Ishikawa (cell line): ENCODE data around the gene OR9A4.

Experiments
- CEBPB ChIP-seq: IDR thresholded peaks from 2 replicates; pipeline ENCODE4 v1.6.1; 2012
- CREB1 ChIP-seq: IDR thresholded peaks from 2 replicates; pipeline ENCODE4 v1.6.1; 2012; ENCODE audit warnings: low read depth
- EGR1 ChIP-seq: IDR thresholded peaks from 2 replicates; pipeline ENCODE4 v1.6.1; 2012
- EP300 ChIP-seq: IDR thresholded peaks from 2 replicates; pipeline ENCODE4 v1.6.1; 2012; ENCODE audit warnings: borderline replicate concordance
- FOXM1 ChIP-seq: IDR thresholded peaks from 2 replicates; pipeline ENCODE4 v1.6.1; 2012; ENCODE audit warnings: low read depth, borderline replicate concordance
- NFIC ChIP-seq: IDR thresholded peaks from 2 replicates; pipeline ENCODE4 v1.6.1; 2012
- RAD21 ChIP-seq: IDR thresholded peaks from 2 replicates; pipeline ENCODE4 v1.6.1; 2012; ENCODE audit warnings: low read depth
- TAF1 ChIP-seq: IDR thresholded peaks from 2 replicates; pipeline ENCODE4 v1.6.1; 2012; ENCODE audit warnings: low read depth, mild to moderate bottlenecking
- TCF12 ChIP-seq: IDR thresholded peaks from 2 replicates; pipeline ENCODE4 v1.6.1; 2012; ENCODE audit warnings: low read depth
- TEAD4 ChIP-seq: IDR thresholded peaks from 2 replicates; pipeline ENCODE4 v1.6.1; 2012
- YY1 ChIP-seq: IDR thresholded peaks from 2 replicates; pipeline ENCODE4 v1.6.1; 2012; ENCODE audit warnings: low read depth
- ZBTB7A ChIP-seq: IDR thresholded peaks from 2 replicates; pipeline ENCODE4 v1.6.1; 2012; ENCODE audit warnings: low read depth
- TF ChIP-seq, protein P1 (sequence below): IDR thresholded peaks from 2 replicates; pipeline ENCODE4 v1.6.1; 2012
- TF ChIP-seq, protein P2 (sequence below): IDR thresholded peaks from 2 replicates; pipeline ENCODE4 v1.6.1; 2012; ENCODE audit warnings: low read depth, mild to moderate bottlenecking
- TF ChIP-seq, protein P3 (sequence below): IDR thresholded peaks from 2 replicates; pipeline ENCODE4 v1.6.1; 2012

OR9A4 gene

DNA sequence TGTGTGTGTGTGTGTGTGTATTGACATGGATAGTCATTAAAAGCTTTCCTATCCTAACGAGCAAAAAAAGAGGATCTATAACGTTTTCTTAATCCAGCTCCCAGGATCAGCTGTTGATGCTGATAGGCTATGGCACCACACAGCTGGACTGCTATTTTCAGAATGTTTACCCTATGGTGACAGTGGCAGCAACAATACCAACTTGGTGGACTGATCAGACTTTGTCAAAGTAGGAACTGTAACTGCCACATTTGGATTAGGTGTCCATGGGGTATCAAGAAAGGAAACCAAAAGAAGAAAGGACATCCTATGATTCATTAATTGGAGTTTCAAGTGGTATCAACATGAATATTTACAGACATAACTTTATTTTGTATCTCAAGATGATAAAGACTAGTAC lies 33.3 kb downstream of the OR9A4 start:
- TF ChIP-seq TEAD4 (no peak), CEBPB (no peak), EGR1 (no peak)
- TF ChIP-seq, protein P1, sequence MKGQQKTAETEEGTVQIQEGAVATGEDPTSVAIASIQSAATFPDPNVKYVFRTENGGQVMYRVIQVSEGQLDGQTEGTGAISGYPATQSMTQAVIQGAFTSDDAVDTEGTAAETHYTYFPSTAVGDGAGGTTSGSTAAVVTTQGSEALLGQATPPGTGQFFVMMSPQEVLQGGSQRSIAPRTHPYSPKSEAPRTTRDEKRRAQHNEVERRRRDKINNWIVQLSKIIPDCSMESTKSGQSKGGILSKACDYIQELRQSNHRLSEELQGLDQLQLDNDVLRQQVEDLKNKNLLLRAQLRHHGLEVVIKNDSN: no peak

DNA sequence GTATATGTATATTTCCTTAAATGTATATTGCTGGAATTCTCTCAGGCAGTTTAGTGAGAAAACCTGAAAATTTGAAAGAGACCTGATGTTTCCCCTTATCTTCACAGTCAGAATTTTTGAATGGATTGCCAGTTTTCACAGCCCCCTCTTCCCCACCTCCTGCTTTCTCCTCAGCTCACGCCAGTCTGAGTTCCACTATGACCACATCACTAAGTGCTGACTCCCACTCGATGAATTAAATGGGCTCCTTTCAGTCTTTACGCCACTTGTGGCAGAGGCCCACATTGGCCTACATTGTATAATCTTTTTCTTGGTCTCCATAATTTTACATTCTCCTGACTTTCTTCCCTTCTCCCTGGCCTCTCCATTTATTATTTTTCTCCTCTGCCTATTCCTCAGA lies 33.7 kb downstream of the OR9A4 start:
- TF ChIP-seq CEBPB (no peak), TCF12 (no peak), YY1 (no peak), ZBTB7A (no peak), CREB1 (no peak), EGR1 (no peak), RAD21 (no peak), NFIC (no peak), TEAD4 (no peak), FOXM1 (no peak)
- TF ChIP-seq, protein P1: no peak
- TF ChIP-seq, protein P2, sequence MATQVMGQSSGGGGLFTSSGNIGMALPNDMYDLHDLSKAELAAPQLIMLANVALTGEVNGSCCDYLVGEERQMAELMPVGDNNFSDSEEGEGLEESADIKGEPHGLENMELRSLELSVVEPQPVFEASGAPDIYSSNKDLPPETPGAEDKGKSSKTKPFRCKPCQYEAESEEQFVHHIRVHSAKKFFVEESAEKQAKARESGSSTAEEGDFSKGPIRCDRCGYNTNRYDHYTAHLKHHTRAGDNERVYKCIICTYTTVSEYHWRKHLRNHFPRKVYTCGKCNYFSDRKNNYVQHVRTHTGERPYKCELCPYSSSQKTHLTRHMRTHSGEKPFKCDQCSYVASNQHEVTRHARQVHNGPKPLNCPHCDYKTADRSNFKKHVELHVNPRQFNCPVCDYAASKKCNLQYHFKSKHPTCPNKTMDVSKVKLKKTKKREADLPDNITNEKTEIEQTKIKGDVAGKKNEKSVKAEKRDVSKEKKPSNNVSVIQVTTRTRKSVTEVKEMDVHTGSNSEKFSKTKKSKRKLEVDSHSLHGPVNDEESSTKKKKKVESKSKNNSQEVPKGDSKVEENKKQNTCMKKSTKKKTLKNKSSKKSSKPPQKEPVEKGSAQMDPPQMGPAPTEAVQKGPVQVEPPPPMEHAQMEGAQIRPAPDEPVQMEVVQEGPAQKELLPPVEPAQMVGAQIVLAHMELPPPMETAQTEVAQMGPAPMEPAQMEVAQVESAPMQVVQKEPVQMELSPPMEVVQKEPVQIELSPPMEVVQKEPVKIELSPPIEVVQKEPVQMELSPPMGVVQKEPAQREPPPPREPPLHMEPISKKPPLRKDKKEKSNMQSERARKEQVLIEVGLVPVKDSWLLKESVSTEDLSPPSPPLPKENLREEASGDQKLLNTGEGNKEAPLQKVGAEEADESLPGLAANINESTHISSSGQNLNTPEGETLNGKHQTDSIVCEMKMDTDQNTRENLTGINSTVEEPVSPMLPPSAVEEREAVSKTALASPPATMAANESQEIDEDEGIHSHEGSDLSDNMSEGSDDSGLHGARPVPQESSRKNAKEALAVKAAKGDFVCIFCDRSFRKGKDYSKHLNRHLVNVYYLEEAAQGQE: no peak
- TF ChIP-seq, protein P3, sequence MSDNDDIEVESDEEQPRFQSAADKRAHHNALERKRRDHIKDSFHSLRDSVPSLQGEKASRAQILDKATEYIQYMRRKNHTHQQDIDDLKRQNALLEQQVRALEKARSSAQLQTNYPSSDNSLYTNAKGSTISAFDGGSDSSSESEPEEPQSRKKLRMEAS: no peak

DNA sequence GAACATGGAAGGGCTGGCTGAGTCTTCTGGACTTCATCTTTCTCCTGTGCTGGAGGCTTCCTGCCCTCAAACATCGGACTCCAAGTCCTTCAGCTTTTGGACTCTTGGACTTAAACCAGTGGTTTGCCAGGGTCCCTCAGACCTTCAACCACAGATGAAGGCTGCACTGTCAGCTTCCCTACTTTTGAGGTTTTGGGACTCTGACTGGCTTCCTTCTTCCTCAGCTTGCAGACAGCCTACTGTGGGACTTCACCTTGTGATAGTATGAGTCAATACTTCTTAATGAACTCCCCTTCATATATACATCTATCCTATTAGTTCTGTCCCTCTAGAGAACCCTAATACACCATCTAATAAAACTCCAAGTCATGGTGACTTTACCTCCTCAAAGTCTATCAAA lies 34.6 kb downstream of the OR9A4 start:
- no peak for TF ChIP-seq RAD21
- TF ChIP-seq, protein P2: no peak
- TF ChIP-seq, protein P3: no peak
- TF ChIP-seq, protein P1: no peak
- no peak for TF ChIP-seq EP300
- TF ChIP-seq EGR1: no peak
- TF ChIP-seq FOXM1: no peak
- no peak for TF ChIP-seq ZBTB7A
- TF ChIP-seq CEBPB: no peak

DNA sequence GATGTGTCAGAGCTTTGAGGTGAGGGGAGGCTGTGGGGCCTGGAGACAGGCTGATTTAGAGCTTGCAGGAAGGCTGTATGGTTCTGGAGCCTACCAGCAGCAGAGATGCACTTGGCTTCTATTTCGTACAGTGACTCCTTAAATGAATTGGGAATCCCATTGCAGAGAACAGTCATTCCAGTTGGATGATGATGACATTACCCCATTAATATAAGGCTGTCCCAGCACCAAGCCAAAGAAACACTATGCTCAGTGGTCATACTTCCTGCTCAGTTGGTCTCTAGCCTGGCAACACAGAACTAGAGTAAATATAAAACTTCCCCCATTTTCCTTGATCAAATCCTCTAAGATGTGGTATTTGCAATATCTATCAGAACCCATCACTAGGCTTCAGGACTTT lies 36.3 kb downstream of the OR9A4 start:
- TF ChIP-seq RAD21 (no peak), FOXM1 (no peak), EGR1 (no peak), NFIC (no peak), CEBPB (no peak), EP300 (no peak), YY1 (no peak), TEAD4 (no peak), TAF1 (no peak), TCF12 (no peak)
- TF ChIP-seq, protein P1: no peak

DNA sequence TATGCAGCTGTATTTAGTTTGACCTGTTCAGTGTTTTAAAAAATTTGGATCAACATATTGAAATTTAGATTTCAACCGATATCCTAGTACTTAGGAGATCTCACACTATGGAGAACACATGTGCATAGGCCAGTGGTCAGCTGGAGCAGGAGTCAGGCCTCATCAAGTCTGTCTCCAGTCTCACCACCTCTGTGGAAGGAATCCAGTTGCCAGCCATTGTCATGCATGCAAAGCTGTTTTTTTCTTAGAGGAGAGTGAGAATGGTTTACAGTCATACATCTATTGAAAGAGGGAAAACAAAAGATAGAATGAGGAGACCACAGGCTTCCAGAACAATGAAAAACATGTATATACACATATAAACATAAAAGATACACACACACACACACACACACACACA lies 38.1 kb downstream of the OR9A4 start:
- TF ChIP-seq CREB1 (no peak), YY1 (no peak), CEBPB (no peak), EP300 (no peak), ZBTB7A (no peak), TCF12 (no peak), NFIC (no peak), TEAD4 (no peak), FOXM1 (no peak), RAD21 (no peak)
- TF ChIP-seq, protein P3: no peak
- TF ChIP-seq, protein P1: no peak
